Left ventricle myocardium inferior (tissue), 1 donor: ENCODE results near the gene TEX26. TPM values are rescaled to one million over a fixed set of nuclear protein-coding genes. Genes with fewer than 3 reads are reported as not detected.
A peak's percentile ranks its signal among the peaks of the same experiment; 100 is the strongest.

Source experiments
- DNase-seq: peaks from one replicate; pipeline ENCODE4 v3.0.0-alpha.2; 2020
- H3K27ac ChIP-seq: fragments of 200-600 bp; replicated peaks from 2 replicates; pipeline ENCODE4 v1.8.0; 2021
- H3K27me3 ChIP-seq: fragments of 200-600 bp; 2 replicates; pipeline ENCODE4 v1.8.0; 2021; ENCODE audit warnings: low read depth
- H3K36me3 ChIP-seq: fragments of 200-600 bp; 2 replicates; pipeline ENCODE4 v1.8.0; 2021
- H3K4me1 ChIP-seq: fragments of 200-600 bp; 2 replicates; pipeline ENCODE4 v1.8.0; 2021
- H3K4me3 ChIP-seq: fragments of 200-600 bp; 2 replicates; pipeline ENCODE4 v1.8.0; 2021; ENCODE audit warnings: mild to moderate bottlenecking, moderate library complexity
- H3K9me3 ChIP-seq: fragments of 200-600 bp; replicated peaks from 2 replicates; pipeline ENCODE4 v1.8.0; 2021
- CTCF ChIP-seq: fragments of 200-600 bp; IDR thresholded peaks from 2 replicates; pipeline ENCODE4 v1.8.0; 2021; ENCODE audit warnings: antibody characterized with exemption, mild to moderate bottlenecking, borderline replicate concordance
- intact Hi-C: fragments of 100-400 bp; cut with micrococcal nuclease; formaldehyde crosslinking; loops from one replicate; pipeline ENCODE4 v1.11.0; 2022
- total RNA-seq: library from RNA; stranded (reverse); fragmentation: NEBNext Ultra II Directional; extraction: Animal tissue kit (Norgen Biotek cat#: 25700); gene quantifications from one replicate; pipeline ENCODE4 v1.2.1, GENCODE V29; 2021
- donor health status: DM: no; HTN: yes; CAD: no; lungs with severe emphysema.

The TEX26 gene
- total RNA-seq, 1 donor from 2014 or later = not detected

GRCh38 chr13:30978981-30979956 is 46.8 kb downstream of the TEX26 start:
- Histone ChIP-seq H3K36me3 (no peaks in the 10 kb centered on the region), H3K4me3 (no peak overlapping the region), H3K27ac (no peak overlapping the region), H3K27me3 (peaks cover 22% of the 10 kb centered on the region), H3K4me1 (no peaks in the 10 kb centered on the region), H3K9me3 (no peaks in the 10 kb centered on the region)
- peak; percentile 64 for TF ChIP-seq CTCF
- no peak for DNase-seq
- intact Hi-C loops = no loop called here

GRCh38 chr13:30982506-30982905 is 50.0 kb downstream of the TEX26 start:
- intact Hi-C loops = no loop called here
- Histone ChIP-seq H3K4me1 (no peaks in the 10 kb centered on the region), H3K27ac (no peak overlapping the region), H3K27me3 (peaks cover 34% of the 10 kb centered on the region), H3K9me3 (no peaks in the 10 kb centered on the region), H3K36me3 (no peaks in the 10 kb centered on the region), H3K4me3 (no peak overlapping the region)
- no peak for TF ChIP-seq CTCF
- no peak for DNase-seq

- intact Hi-C loops = no loop called here
- no peaks in the 10 kb centered on the region for H3K4me1 ChIP-seq
- TF ChIP-seq CTCF = no peak
These were observed 50.5 kb downstream of the TEX26 start for GRCh38 chr13:30982906-30983305.

GRCh38 chr13:30983431-30983830 is 51.0 kb downstream of the TEX26 start:
- peaks cover 35% of the 10 kb centered on the region for H3K27me3 ChIP-seq
- no peaks in the 10 kb centered on the region for H3K9me3 ChIP-seq
- intact Hi-C loops = no loop called here
- no peaks in the 10 kb centered on the region for H3K4me1 ChIP-seq
- DNase-seq = no peak
- no peak for TF ChIP-seq CTCF
- H3K36me3 ChIP-seq = no peaks in the 10 kb centered on the region
- no peak overlapping the region for H3K27ac ChIP-seq
- H3K4me3 ChIP-seq = no peak overlapping the region

More at GRCh38 chr13:30982906-30983305, 50.5 kb downstream of the TEX26 start:
- no peaks in the 10 kb centered on the region for H3K9me3 ChIP-seq
- peaks cover 35% of the 10 kb centered on the region for H3K27me3 ChIP-seq
- no peak for DNase-seq
- H3K27ac ChIP-seq = no peak overlapping the region
- no peak overlapping the region for H3K4me3 ChIP-seq
- no peaks in the 10 kb centered on the region for H3K36me3 ChIP-seq

- Histone ChIP-seq H3K27ac (no peak overlapping the region), H3K36me3 (no peaks in the 10 kb centered on the region), H3K27me3 (peaks cover 25% of the 10 kb centered on the region), H3K4me1 (no peaks in the 10 kb centered on the region), H3K9me3 (no peaks in the 10 kb centered on the region), H3K4me3 (no peak overlapping the region)
- TF ChIP-seq CTCF = no peak
- no peak for DNase-seq
- intact Hi-C loops = no loop called here
These were observed 52.2 kb downstream of the TEX26 start for GRCh38 chr13:30984620-30985019.
